GM21717 (cell line): ENCODE results near the gene GSTP1.
"Not testable (repeated sequence)": the region's sequence is repeated elsewhere in the genome, so short reads cannot be mapped to it uniquely, and the experiment has no call there.

Source experiments
- ATAC-seq: cut with Tn5 transposase; IDR thresholded peaks from one replicate; pipeline ENCODE4 v1.9.1; 2021; ENCODE audit warnings: mild to moderate bottlenecking, moderate library complexity; ENCODE audit not compliant: unreplicated experiment

The GSTP1 gene

GRCh38 chr11:67562963-67563704 lies 20.5 kb upstream of the GSTP1 start:
- no peak for ATAC-seq

DNA sequence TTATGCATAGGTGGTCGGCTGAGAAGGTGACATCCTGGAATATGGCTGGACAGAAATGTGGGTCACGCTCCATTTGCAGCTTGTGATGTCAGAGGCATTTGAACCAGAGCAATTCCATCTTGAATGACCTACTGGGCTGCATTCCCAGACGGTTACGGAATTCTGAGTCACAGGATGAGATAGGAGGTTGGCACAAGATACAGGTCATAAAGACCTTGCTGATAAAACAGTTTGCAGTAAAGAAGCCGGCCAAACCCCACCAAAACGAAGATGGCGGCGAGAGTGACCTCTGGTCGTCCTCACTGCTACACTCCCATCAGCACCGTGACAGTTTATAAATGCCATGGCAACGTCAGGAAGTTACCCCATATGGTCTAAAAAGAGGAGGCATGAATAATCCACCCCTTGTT lies 19.9 kb upstream of the GSTP1 start:
- not testable (repeated sequence) for ATAC-seq

DNA sequence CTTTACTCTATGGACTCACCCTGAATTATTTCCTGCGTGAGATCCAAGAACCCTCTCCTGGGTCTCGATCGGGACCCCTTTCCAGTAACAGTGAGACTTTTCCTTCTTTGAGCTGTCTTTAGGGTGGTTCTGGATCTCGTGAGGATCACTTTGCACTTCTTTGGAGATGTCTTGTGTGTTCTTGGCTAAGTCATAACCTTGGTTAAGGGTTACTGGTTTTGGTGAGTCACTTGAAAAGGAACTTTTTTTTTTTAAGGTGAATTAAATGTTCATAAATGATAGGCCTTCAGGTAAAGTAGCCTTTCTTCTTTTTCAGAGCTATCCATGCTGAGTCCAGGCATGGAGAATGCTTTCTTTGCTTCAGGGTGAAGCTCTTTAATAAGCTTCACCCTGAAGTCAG lies 19.4 kb upstream of the GSTP1 start:
- no peak for ATAC-seq

GRCh38 chr11:67571443-67571842 lies 12.2 kb upstream of the GSTP1 start:
- ATAC-seq: no peak

- no peak for ATAC-seq
Observed at GRCh38 chr11:67572305-67572704, 11.3 kb upstream of the GSTP1 start.

DNA sequence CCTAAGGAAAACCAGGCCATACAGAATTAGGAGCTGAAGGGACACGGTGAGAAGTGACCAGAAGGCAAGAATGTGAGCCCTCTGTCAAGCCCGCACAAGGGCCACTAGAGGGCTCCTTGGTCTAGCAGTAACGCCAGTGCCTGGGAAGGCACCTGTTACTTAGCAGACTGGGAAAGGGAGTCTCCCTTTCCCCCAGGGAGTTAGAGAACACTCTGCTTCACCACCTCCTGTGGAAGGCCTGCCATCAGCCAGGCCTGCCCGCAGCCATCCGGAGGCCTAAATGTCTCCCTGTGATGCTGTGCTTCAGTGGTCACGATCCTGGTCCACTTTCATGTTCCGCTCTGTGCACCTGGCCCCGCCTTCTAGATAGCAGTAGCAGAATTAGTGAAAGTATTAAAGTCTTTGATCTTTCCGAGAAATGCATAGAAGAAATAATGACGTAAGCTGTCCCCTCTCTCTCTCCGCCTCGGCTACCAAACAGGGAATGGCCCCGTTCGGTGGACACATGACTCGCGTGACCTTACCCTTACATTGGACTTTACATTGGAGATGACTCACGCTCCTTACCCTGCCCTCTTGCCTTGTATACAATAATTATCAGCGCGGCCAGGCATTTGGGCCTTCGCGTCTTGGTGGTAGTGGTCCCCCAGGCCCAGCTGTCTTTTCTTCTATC lies 10.7 kb upstream of the GSTP1 start:
- no peak for ATAC-seq

- no peak for ATAC-seq
Observed at GRCh38 chr11:67574938-67575337, 8.7 kb upstream of the GSTP1 start.

DNA sequence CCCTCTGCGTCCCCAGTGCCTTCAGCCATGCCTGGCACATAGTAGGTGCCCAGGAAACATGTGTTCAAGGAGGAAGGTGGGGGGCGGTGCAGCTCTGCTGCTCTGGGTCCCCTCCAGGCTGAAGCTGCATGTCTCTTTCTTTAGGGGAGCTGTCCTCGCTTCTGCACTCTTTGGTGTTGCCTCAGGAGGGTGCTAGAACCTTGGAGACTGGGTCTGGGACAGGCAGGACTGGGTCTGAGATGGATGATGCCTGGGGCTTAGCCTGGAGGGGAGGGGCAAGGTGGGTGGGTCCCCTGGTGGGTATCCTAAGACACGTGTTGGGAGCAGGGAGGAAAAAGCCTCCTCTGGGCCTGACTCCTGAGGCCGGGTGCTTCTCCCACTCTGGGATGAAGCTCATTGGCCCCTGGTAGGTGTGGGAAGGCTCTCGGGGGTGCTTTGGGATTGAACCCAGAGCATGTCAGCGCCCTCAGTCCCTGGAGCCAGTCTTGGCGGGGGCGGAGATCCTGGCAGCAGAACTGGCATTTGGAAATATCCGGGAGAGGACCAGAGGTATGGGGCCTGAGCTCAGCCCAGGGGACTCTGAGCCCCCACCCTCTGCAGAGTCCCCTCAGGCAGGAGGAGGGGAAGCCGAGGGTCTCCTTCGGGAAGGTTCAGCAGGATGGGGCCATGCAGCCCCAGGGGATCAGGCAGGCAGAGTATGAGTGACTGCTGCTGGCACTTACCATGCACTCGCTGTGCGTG lies 6.7 kb upstream of the GSTP1 start:
- ATAC-seq: no peak

DNA sequence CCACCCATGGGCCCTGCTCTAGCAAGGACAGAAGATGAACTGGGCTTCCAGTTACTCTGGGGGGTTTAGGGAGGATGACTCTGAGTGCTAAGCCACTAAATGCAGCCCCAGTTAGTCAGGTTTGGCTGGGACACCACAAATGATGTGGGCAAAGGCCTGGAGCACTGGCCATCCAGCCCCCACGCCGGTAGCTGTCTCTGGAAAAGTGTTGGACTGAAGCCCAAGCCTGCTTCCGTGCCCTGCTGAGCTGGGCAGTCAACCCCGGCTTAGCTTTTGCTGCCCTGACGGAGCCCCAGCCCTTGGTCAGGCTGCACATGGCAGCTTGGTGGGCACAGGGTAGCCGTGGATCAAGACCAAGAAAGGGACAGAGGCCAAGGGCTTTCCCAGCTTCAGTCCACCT lies 5.7 kb upstream of the GSTP1 start:
- no peak for ATAC-seq

DNA sequence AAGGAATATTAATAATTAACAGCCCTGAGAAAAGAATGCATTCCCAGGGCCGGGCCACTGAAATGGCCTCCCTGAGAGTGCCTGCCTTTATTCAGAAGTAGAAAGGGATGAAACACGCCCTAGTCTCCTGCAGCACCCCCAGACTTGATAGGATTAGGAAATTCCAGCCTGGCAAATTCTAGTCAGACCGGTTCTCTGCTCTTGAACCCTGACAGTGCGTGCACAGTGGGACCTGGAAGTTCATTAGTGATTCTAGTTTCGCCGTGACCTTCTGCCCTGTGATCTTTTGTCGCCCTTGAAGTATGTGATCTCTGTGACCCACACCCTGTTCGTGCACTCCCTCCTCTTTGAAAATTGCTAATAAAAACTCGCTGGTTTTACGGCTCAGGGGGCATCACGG lies 2.1 kb upstream of the GSTP1 start:
- no peak for ATAC-seq

GRCh38 chr11:67582011-67582410 lies 1.6 kb upstream of the GSTP1 start:
- ATAC-seq: no peak

GRCh38 chr11:67584205-67584880 lies 731 bp downstream of the GSTP1 start:
- peak; percentile 15 for ATAC-seq

DNA sequence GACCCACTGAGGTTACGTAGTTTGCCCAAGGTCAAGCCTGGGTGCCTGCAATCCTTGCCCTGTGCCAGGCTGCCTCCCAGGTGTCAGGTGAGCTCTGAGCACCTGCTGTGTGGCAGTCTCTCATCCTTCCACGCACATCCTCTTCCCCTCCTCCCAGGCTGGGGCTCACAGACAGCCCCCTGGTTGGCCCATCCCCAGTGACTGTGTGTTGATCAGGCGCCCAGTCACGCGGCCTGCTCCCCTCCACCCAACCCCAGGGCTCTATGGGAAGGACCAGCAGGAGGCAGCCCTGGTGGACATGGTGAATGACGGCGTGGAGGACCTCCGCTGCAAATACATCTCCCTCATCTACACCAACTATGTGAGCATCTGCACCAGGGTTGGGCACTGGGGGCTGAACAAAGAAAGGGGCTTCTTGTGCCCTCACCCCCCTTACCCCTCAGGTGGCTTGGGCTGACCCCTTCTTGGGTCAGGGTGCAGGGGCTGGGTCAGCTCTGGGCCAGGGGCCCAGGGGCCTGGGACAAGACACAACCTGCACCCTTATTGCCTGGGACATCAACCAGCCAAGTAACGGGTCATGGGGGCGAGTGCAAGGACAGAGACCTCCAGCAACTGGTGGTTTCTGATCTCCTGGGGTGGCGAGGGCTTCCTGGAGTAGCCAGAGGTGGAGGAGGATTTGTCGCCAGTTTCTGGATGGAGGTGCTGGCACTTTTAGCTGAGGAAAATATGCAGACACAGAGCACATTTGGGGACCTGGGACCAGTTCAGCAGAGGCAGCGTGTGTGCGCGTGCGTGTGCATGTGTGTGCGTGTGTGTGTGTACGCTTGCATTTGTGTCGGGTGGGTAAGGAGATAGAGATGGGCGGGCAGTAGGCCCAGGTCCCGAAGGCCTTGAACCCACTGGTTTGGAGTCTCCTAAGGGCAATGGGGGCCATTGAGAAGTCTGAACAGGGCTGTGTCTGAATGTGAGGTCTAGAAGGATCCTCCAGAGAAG lies 1.6 kb downstream of the GSTP1 start:
- no peak for ATAC-seq

- no peak for ATAC-seq
Observed at GRCh38 chr11:67585911-67586310, 2.3 kb downstream of the GSTP1 start.

DNA sequence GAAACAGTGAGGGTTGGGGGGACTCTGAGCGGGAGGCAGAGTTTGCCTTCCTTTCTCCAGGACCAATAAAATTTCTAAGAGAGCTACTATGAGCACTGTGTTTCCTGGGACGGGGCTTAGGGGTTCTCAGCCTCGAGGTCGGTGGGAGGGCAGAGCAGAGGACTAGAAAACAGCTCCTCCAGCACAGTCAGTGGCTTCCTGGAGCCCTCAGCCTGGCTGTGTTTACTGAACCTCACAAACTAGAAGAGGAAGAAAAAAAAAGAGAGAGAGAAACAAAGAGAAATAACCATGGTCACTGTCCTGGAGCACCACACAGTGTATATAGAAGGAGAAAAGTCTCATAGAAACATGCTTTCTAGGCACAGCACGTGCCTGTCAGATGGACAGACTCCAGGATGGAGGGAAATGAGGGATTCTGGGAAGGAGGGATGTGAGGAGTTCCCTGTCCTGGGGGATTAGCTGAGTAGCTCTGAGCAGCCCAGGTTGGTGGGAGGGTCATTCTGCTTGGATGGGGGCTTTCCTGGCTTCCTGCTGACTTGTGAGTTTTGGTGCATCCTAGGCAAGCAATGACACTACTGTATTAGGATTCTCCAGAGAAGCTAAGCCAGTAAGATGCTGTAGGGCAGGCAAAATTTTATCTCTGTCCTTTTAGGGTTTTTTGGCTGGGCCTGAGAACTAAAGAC lies 3.1 kb downstream of the GSTP1 start:
- no peak for ATAC-seq

DNA sequence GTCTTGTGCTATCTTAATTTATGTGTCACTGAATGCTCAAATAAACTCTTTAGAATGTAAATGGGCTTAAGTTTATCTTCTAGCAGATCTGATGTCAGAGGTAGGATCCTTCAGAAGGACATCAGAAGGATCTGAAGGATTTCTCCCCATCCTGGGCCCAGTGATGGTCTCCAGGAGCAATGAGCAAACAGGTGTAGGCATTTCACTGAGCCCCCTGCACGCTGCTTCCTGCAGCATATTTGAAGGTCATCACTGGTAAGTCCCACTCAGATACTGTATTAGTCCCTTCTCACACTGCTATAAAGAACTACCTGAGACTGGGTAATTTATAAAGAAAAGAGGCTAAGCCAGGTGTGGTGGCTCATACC lies 4.5 kb downstream of the GSTP1 start:
- ATAC-seq: no peak

- not testable (repeated sequence) for ATAC-seq
Observed at GRCh38 chr11:67588899-67589415, 5.3 kb downstream of the GSTP1 start.

DNA sequence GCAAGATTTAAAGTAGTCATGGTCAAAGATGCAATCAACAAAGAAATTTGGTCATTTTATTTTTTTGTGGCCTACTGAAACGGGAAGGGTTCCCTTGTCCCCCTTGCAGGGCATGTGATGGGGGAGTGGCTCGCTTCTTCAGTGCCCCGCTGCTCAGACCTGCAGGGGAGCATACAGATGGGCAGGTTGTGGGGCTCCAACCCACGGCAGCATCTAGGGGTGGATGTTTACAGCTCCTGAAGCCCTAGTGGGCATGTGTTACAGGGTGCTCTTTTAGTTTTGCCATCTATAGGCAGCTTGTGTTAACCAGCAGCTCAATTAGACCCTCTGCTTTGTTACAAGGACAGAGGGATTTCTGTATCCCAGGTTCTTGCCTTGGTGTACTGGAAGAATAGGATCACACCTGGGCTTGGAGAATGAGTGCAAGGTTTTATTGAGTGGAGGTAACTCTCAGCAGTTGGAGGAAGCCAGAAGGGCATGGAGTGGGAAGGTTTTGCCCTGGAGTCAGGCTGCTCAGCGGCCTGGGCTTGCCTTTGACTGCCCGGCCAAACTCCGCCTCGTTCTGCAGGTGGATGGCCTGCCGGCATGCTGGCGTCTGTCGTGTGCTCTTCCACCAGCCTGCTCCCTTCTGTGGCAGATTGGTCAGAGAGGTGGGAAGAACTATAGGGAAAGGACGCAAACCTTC lies 9.4 kb downstream of the GSTP1 start:
- no peak for ATAC-seq

- ATAC-seq: no peak
Observed at GRCh38 chr11:67593565-67593905, 9.9 kb downstream of the GSTP1 start.
